ENCODE results near the gene EIF4ENIF1.
A peak's percentile ranks its signal among the peaks of the same experiment; 100 is the strongest.
"Not testable (repeated sequence)": the region's sequence is repeated elsewhere in the genome, so short reads cannot be mapped to it uniquely, and the experiment has no call there.

Gene EIF4ENIF1

GRCh38 chr22:31501738-31502137, 12.1 kb upstream of the EIF4ENIF1 start:
- H3K4me3 ChIP-seq (ENCODE audit: low read depth, low read length), result no peak overlapping the region
- DNase-seq (ENCODE audit: low read depth), result no peak

GRCh38 chr22:31497148-31497938, 7.7 kb upstream of the EIF4ENIF1 start:
- peak; percentile 52 for DNase-seq (ENCODE audit: low read depth)
- H3K4me3 ChIP-seq (ENCODE audit: low read depth, low read length), result peak overlapping the region; percentile 95
- TF ChIP-seq CTCF (IDR thresholded peaks at IDR 0.05; ENCODE audit: insufficient read depth, low read depth, low read length, missing control alignments), result no peak

More at GRCh38 chr22:31501738-31502137, 12.1 kb upstream of the EIF4ENIF1 start:
- TF ChIP-seq CTCF (IDR thresholded peaks at IDR 0.05; ENCODE audit: insufficient read depth, low read depth, low read length, missing control alignments), result no peak

- peak overlapping the region; percentile 95 for H3K4me3 ChIP-seq (ENCODE audit: low read depth, low read length)
- no peak for DNase-seq (ENCODE audit: low read depth)
- TF ChIP-seq CTCF (IDR thresholded peaks at IDR 0.05; ENCODE audit: insufficient read depth, low read depth, low read length, missing control alignments), result no peak
Observed at GRCh38 chr22:31496735-31497146, 7.1 kb upstream of the EIF4ENIF1 start.

GRCh38 chr22:31496007-31496734, 6.5 kb upstream of the EIF4ENIF1 start, which contains the start of gene SFI1:
TSS of gene SFI1 (plus strand) at chr22:31496536. CDS start at chr22:31508285, 11,749 bp downstream.
- TF ChIP-seq CTCF (IDR thresholded peaks at IDR 0.05; ENCODE audit: insufficient read depth, low read depth, low read length, missing control alignments), result peak; percentile 22
- peak within 1 kb of the TSS; percentile 95 for H3K4me3 ChIP-seq (ENCODE audit: low read depth, low read length)

GRCh38 chr22:31495343-31495742, 5.7 kb upstream of the EIF4ENIF1 start:
- H3K4me3 ChIP-seq (ENCODE audit: low read depth, low read length), result peak overlapping the region; percentile 95
- peak; percentile 15 for DNase-seq (ENCODE audit: low read depth)
- no peak for TF ChIP-seq CTCF (IDR thresholded peaks at IDR 0.05; ENCODE audit: insufficient read depth, low read depth, low read length, missing control alignments)

More at GRCh38 chr22:31496007-31496734, 6.5 kb upstream of the EIF4ENIF1 start, which contains the start of gene SFI1:
- peak; percentile 98 for DNase-seq (ENCODE audit: low read depth)

GRCh38 chr22:31493355-31493754, 3.7 kb upstream of the EIF4ENIF1 start:
- peak; percentile 42 for DNase-seq (ENCODE audit: low read depth)
- H3K4me3 ChIP-seq (ENCODE audit: low read depth, low read length), result not testable (repeated sequence)

GRCh38 chr22:31492151-31492550, 2.5 kb upstream of the EIF4ENIF1 start:
- H3K4me3 ChIP-seq (ENCODE audit: low read depth, low read length), result no peak overlapping the region
- DNase-seq (ENCODE audit: low read depth), result no peak

More at GRCh38 chr22:31492151-31492550, 2.5 kb upstream of the EIF4ENIF1 start:
- TF ChIP-seq CTCF (IDR thresholded peaks at IDR 0.05; ENCODE audit: insufficient read depth, low read depth, low read length, missing control alignments), result no peak
